Gastroesophageal sphincter (tissue), 4 donors: Measurements from ENCODE around the gene RPL27. TPM values are rescaled to one million over a fixed set of nuclear protein-coding genes. Genes with fewer than 3 reads are reported as not detected.

ENCODE experiments used
- ATAC-seq: fragments of 150-250 bp; one replicate; pipeline ENCODE4 v1.9.1; 2016; ENCODE audit warnings: mild to moderate bottlenecking, moderate library complexity
- H3K27ac ChIP-seq, 4 donors: fragments of 200-600 bp; sonication (generic) in 3 of 4; 1 replicate in 3 of 4; 2 replicates in 1 of 4; pipeline ENCODE4 v1.5.1; 2016 to 2019
- H3K27me3 ChIP-seq: fragments of 200-600 bp; sonication (generic); one replicate; pipeline ENCODE4 v1.5.1; 2019
- H3K36me3 ChIP-seq, 2 donors: fragments of 200-600 bp; sonication (generic); one replicate each; pipeline ENCODE4 v1.5.1; 2019; ENCODE audit warnings: control low read depth in 1 of 2
- H3K4me1 ChIP-seq, 3 donors: fragments of 200-600 bp; sonication (generic); 1 replicate in 2 of 3; 2 replicates in 1 of 3; pipeline ENCODE4 v1.5.1; 2016 to 2019; ENCODE audit warnings: control low read depth in 2 of 3
- H3K4me3 ChIP-seq, 2 donors: fragments of 200-600 bp; sonication (generic); one replicate each; pipeline ENCODE4 v1.5.1; 2019; ENCODE audit warnings: mild to moderate bottlenecking in 1 of 2, moderate library complexity in 1 of 2
- H3K9me3 ChIP-seq, 3 donors: fragments of 200-600 bp; sonication (generic); one replicate each; pipeline ENCODE4 v1.5.1; 2017 to 2019; ENCODE audit warnings: control low read depth in 2 of 3
- CTCF ChIP-seq, 4 experiments: fragments of 200-600 bp in 2 of 4; fragments of 450-650 bp in 2 of 4; sonication (generic) in 1 of 4; IDR thresholded peaks; one replicate each; pipeline ENCODE4 v1.5.1; 2017 to 2019; ENCODE audit warnings: antibody characterized with exemption in 4 of 4, mild to moderate bottlenecking in 2 of 4, moderate library complexity in 2 of 4
- EP300 ChIP-seq: sonication (generic); formaldehyde crosslinking; IDR thresholded peaks from one replicate; pipeline ENCODE4 v1.6.1; 2017; ENCODE audit warnings: antibody characterized with exemption, mild to moderate bottlenecking
- POLR2A ChIP-seq, 2 donors: fragments of 450-650 bp; IDR thresholded peaks; one replicate each; pipeline ENCODE4 v1.6.1; 2017; ENCODE audit warnings: antibody characterized with exemption in 2 of 2, mild to moderate bottlenecking in 2 of 2, moderate library complexity in 1 of 2
- POLR2AphosphoS5 ChIP-seq: sonication (generic); formaldehyde crosslinking; IDR thresholded peaks from one replicate; pipeline ENCODE4 v1.6.1; 2017; ENCODE audit warnings: antibody characterized with exemption
- WGBS, 2 donors: methylation state at CpG; one replicate each; pipeline ENCODE4 v1.1.5; 2018; ENCODE audit warnings: low coverage in 1 of 2; 5-methylcytosine and 5-hydroxymethylcytosine counted together
- total RNA-seq, 4 donors: library from RNA; depleted of rRNA; stranded (reverse); fragments of >200 nt; gene quantifications; one replicate each; pipeline ENCODE4 v1.1.0, GENCODE V29; 2016

Gene RPL27
- total RNA-seq, 4 donors from 2014 or later, result 854 to 1,510 (median 1,196) TPM

GRCh38 chr17:43010667-43011308 is 12.6 kb downstream of the RPL27 start:
- Histone ChIP-seq H3K4me3 (no peak overlapping the region), H3K27ac (peak overlapping the region in 3 of 4 donors; percentile 39 to 67 (median 41)), H3K4me1 (peaks cover 0 to 92% (median 28%) of the 10 kb centered on the region in 3 donors), H3K36me3 (peaks cover 0 to 40% of the 10 kb centered on the region in 2 donors), H3K9me3 (no peaks in the 10 kb centered on the region), H3K27me3 (no peaks in the 10 kb centered on the region)
- no peak for ATAC-seq
- TF ChIP-seq CTCF (IDR thresholded peaks at IDR 0.05) (no peak), POLR2AphosphoS5 (no peak), POLR2A (IDR thresholded peaks at IDR 0.05) (no peak), EP300 (no peak)
- WGBS, 2 donors, result 72 to 95% methylated on average over 2 to 3 of the region's 5 CpGs

GRCh38 chr17:43011728-43012472 is 13.7 kb downstream of the RPL27 start:
- H3K27me3 ChIP-seq, result no peaks in the 10 kb centered on the region
- H3K36me3 ChIP-seq, result peaks cover 0 to 51% of the 10 kb centered on the region in 2 donors
- ATAC-seq, result no peak
- WGBS, 2 donors, result 40 to 80% methylated on average over 1 to 7 of the region's 15 CpGs
- H3K9me3 ChIP-seq, result no peaks in the 10 kb centered on the region
- no peak overlapping the region for H3K4me3 ChIP-seq
- TF ChIP-seq EP300 (no peak), CTCF (IDR thresholded peaks at IDR 0.05) (no peak), POLR2A (IDR thresholded peaks at IDR 0.05) (no peak), POLR2AphosphoS5 (no peak)
- peaks cover 0 to 95% (median 36%) of the 10 kb centered on the region in 3 donors for H3K4me1 ChIP-seq
- peak overlapping the region in 3 of 4 donors; percentile 31 to 67 (median 39) for H3K27ac ChIP-seq

DNA sequence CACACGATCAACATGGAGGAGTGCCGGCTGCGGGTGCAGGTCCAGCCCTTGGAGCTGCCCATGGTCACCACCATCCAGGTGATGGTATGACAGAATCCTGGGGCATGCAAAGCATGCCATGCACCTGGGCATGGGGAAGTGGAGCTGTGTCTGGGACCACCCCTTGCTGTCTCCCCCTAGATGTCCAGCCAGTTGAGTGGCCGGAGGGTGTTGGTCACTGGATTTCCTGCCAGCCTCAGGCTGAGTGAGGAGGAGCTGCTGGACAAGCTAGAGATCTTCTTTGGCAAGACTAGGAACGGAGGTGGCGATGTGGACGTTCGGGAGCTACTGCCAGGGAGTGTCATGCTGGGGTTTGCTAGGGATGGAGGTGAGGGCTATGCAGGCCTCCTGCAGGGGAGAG is 15.1 kb downstream of the RPL27 start:
- WGBS, 2 donors, result no CpG with 5 or more reads among the region's 8 CpGs
- no peak for ATAC-seq
- peaks cover 0 to 63% of the 10 kb centered on the region in 2 donors for H3K36me3 ChIP-seq
- H3K27ac ChIP-seq, result peak overlapping the region in 3 of 4 donors; percentile 67 to 76 (median 72)
- no peaks in the 10 kb centered on the region for H3K9me3 ChIP-seq
- H3K4me3 ChIP-seq, result no peak overlapping the region
- peaks cover 0 to 89% (median 42%) of the 10 kb centered on the region in 3 donors for H3K4me1 ChIP-seq
- H3K27me3 ChIP-seq, result no peaks in the 10 kb centered on the region
- no peak for TF ChIP-seq CTCF (IDR thresholded peaks at IDR 0.05)
- TF ChIP-seq POLR2AphosphoS5, result no peak
- TF ChIP-seq EP300, result no peak
- no peak for TF ChIP-seq POLR2A (IDR thresholded peaks at IDR 0.05)

- no peak overlapping the region for H3K4me3 ChIP-seq
- TF ChIP-seq EP300 (no peak), POLR2AphosphoS5 (no peak), CTCF (IDR thresholded peaks at IDR 0.05) (no peak), POLR2A (IDR thresholded peaks at IDR 0.05) (no peak)
- no peak for ATAC-seq
- no peaks in the 10 kb centered on the region for H3K27me3 ChIP-seq
- 40 to 52% methylated on average over 2 to 4 of the region's 12 CpGs for WGBS, 2 donors
- peak overlapping the region in 3 of 4 donors; percentile 67 to 76 (median 72) for H3K27ac ChIP-seq
- H3K4me1 ChIP-seq, result peaks cover 0 to 89% (median 44%) of the 10 kb centered on the region in 3 donors
- H3K36me3 ChIP-seq, result peaks cover 0 to 68% of the 10 kb centered on the region in 2 donors
- no peaks in the 10 kb centered on the region for H3K9me3 ChIP-seq
Observed at GRCh38 chr17:43014020-43014648, 15.9 kb downstream of the RPL27 start.
